Ascending aorta (tissue), 2 donors: ENCODE data around the gene SEPTIN2. TPM values are rescaled to one million over a fixed set of nuclear protein-coding genes. Genes with fewer than 3 reads are reported as not detected.

Experiments
- DNase-seq, 2 donors: peaks; one replicate each; pipeline ENCODE4 v3.0.0-alpha.2; 2019; ENCODE audit warnings: low spot score in 2 of 2
- H3K27ac ChIP-seq, 2 donors: fragments of 200-600 bp; sonication (generic); one replicate each; pipeline ENCODE4 v1.5.1; 2016 to 2017; ENCODE audit warnings: mild to moderate bottlenecking in 1 of 2
- H3K27me3 ChIP-seq: fragments of 200-600 bp; sonication (generic); one replicate; pipeline ENCODE4 v1.5.1; 2017
- H3K36me3 ChIP-seq, 2 donors: fragments of 200-600 bp; sonication (generic); one replicate each; pipeline ENCODE4 v1.5.1; 2016
- H3K4me1 ChIP-seq, 2 donors: fragments of 200-600 bp; sonication (generic); one replicate each; pipeline ENCODE4 v1.5.1; 2016 to 2017; ENCODE audit warnings: mild to moderate bottlenecking in 1 of 2
- H3K4me3 ChIP-seq, 2 donors: fragments of 200-600 bp; sonication (generic); one replicate each; pipeline ENCODE4 v1.5.1; 2016 to 2017; ENCODE audit warnings: mild to moderate bottlenecking in 1 of 2
- H3K9me3 ChIP-seq, 2 donors: fragments of 200-600 bp; sonication (generic); one replicate each; pipeline ENCODE4 v1.5.1; 2016
- CTCF ChIP-seq, 3 experiments: fragments of 200-600 bp in 2 of 3; fragments of 450-650 bp in 1 of 3; sonication (generic) in 2 of 3; IDR thresholded peaks; one replicate each; pipeline ENCODE4 v1.5.1; 2016 to 2019; ENCODE audit warnings: antibody characterized with exemption in 3 of 3, mild to moderate bottlenecking in 1 of 3, moderate library complexity in 1 of 3
- intact Hi-C: fragments of 100-400 bp; cut with DNase I; formaldehyde crosslinking; loops from one replicate; pipeline ENCODE4 v1.15.1; 2023
- total RNA-seq: library from RNA; depleted of rRNA; stranded (reverse); fragments of >200 nt; gene quantifications from one replicate; pipeline ENCODE4 v1.1.0, GENCODE V29; 2016

The SEPTIN2 gene
- total RNA-seq, 1 donor from 2014 or later = 248 TPM

- Histone ChIP-seq H3K4me1 (peaks cover 8 to 35% of the 10 kb centered on the region in 2 donors), H3K36me3 (no peaks in the 10 kb centered on the region), H3K27me3 (no peaks in the 10 kb centered on the region), H3K27ac (no peak overlapping the region), H3K4me3 (peak overlapping the region in 1 of 2 donors; percentile 79), H3K9me3 (no peaks in the 10 kb centered on the region)
- DNase-seq = no peak
- intact Hi-C loops = loop anchor here (5.0 to 10.0 kb wide), 2 partner anchors 149 to 376 kb away; partner anchors contain the start of genes D2HGDH and STK25
- TF ChIP-seq CTCF (IDR thresholded peaks at IDR 0.05) = no peak
Measured at GRCh38 chr2:241358470-241358869, 42.7 kb downstream of the SEPTIN2 start.

GRCh38 chr2:241359481-241360045 is 43.8 kb downstream of the SEPTIN2 start:
- H3K27ac ChIP-seq = no peak overlapping the region
- TF ChIP-seq CTCF (IDR thresholded peaks at IDR 0.05) = no peak
- no peaks in the 10 kb centered on the region for H3K27me3 ChIP-seq
- H3K4me3 ChIP-seq = no peak overlapping the region
- no peaks in the 10 kb centered on the region for H3K9me3 ChIP-seq
- DNase-seq = no peak
- intact Hi-C loops = loop anchor here (5.0 to 10.0 kb wide), 2 partner anchors 148 to 375 kb away; partner anchors contain the start of genes D2HGDH and STK25
- H3K4me1 ChIP-seq = peaks cover 8 to 41% of the 10 kb centered on the region in 2 donors
- H3K36me3 ChIP-seq = no peaks in the 10 kb centered on the region

GRCh38 chr2:241363426-241363825 is 47.7 kb downstream of the SEPTIN2 start:
- Histone ChIP-seq H3K36me3 (no peaks in the 10 kb centered on the region), H3K9me3 (no peaks in the 10 kb centered on the region), H3K4me1 (peaks cover 0 to 40% of the 10 kb centered on the region in 2 donors), H3K27ac (peak overlapping the region; percentile 58 to 62), H3K4me3 (peak overlapping the region in 1 of 2 donors; percentile 34), H3K27me3 (no peaks in the 10 kb centered on the region)
- intact Hi-C loops = no loop called here
- no peak for TF ChIP-seq CTCF (IDR thresholded peaks at IDR 0.05)
- no peak for DNase-seq

GRCh38 chr2:241364781-241365180 is 49.1 kb downstream of the SEPTIN2 start:
- no peak for TF ChIP-seq CTCF (IDR thresholded peaks at IDR 0.05)
- intact Hi-C loops = no loop called here

DNA sequence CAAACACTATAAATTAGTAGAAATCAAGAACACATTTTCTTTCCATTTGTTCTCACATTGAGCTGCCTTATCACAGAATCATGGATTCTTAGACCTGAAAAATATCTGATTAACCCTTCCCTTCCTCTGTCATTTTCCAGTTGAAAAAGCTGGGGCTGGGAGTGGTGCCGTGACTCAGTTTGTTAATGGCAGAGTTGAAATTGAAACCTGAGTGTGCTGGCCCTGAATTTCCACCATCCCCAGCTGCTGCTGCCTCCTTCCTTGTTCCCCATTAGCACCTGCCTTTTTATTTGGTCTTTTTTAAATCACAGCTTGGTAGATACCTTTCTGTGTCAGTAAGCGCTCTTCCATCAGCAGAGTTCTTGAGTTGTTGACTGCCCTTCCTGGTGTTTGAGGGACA is 51.0 kb downstream of the SEPTIN2 start:
- Histone ChIP-seq H3K36me3 (no peaks in the 10 kb centered on the region), H3K27ac (peak overlapping the region in 1 of 2 donors; percentile 50), H3K4me1 (peaks cover 0 to 33% of the 10 kb centered on the region in 2 donors), H3K27me3 (no peaks in the 10 kb centered on the region), H3K4me3 (no peak overlapping the region), H3K9me3 (no peaks in the 10 kb centered on the region)
- TF ChIP-seq CTCF (IDR thresholded peaks at IDR 0.05) = no peak
- no peak for DNase-seq
- intact Hi-C loops = no loop called here

More at GRCh38 chr2:241364781-241365180, 49.1 kb downstream of the SEPTIN2 start:
- Histone ChIP-seq H3K4me3 (no peak overlapping the region), H3K9me3 (no peaks in the 10 kb centered on the region), H3K27me3 (no peaks in the 10 kb centered on the region), H3K36me3 (no peaks in the 10 kb centered on the region), H3K4me1 (peaks cover 0 to 33% of the 10 kb centered on the region in 2 donors), H3K27ac (peak overlapping the region in 1 of 2 donors; percentile 62)
- no peak for DNase-seq
